Endothelial cell of umbilical vein (primary cell): ENCODE results near the gene AGAP2.

Experiments used
- EZH2 ChIP-seq: IDR thresholded peaks from 2 replicates; pipeline ENCODE4 v1.6.1; 2012; ENCODE audit warnings: borderline replicate concordance, low read depth, mild to moderate bottlenecking, moderate library complexity, low read length, inconsistent platforms; ENCODE audit not compliant: severe bottlenecking
- FOS ChIP-seq: IDR thresholded peaks from 2 replicates; pipeline ENCODE4 v1.6.1; 2011; ENCODE audit warnings: mild to moderate bottlenecking, low read length, moderate library complexity, borderline replicate concordance; ENCODE audit not compliant: insufficient read depth
- GATA2 ChIP-seq: IDR thresholded peaks from 2 replicates; pipeline ENCODE4 v1.7.0; 2011; ENCODE audit warnings: low read depth, mild to moderate bottlenecking, moderate library complexity, mixed read lengths, low read length; ENCODE audit not compliant: insufficient read length, insufficient read depth
- JUN ChIP-seq: IDR thresholded peaks from 2 replicates; pipeline ENCODE4 v1.6.1; 2011; ENCODE audit warnings: borderline replicate concordance, low read depth; ENCODE audit not compliant: insufficient read length, insufficient read depth
- MYC ChIP-seq: IDR thresholded peaks from one replicate; pipeline ENCODE4 v1.6.1; 2011; ENCODE audit warnings: mild to moderate bottlenecking, low read depth, low read length
- POLR2A ChIP-seq: IDR thresholded peaks from 2 replicates; pipeline ENCODE4 v1.6.1; 2012; ENCODE audit warnings: low read depth, mild to moderate bottlenecking, control low read depth, low read length
- POLR2AphosphoS5 ChIP-seq: IDR thresholded peaks from 2 replicates; pipeline ENCODE4 v1.6.1; 2012; ENCODE audit warnings: low read depth, mild to moderate bottlenecking, control low read depth, low read length, moderate library complexity; ENCODE audit not compliant: insufficient read depth
- TF ChIP-seq, protein P1 (sequence below), 2 donors: IDR thresholded peaks; 1 replicate in 1 of 2; 2 replicates in 1 of 2; pipeline ENCODE4 v1.5.1; 2011; ENCODE audit warnings: low read length in 2 of 2, mild to moderate bottlenecking in 2 of 2, moderate library complexity in 2 of 2, control low read depth in 1 of 2, inconsistent platforms in 1 of 2, low read depth in 1 of 2; ENCODE audit not compliant: insufficient read depth in 1 of 2; ENCODE audit errors: extremely low read depth in 1 of 2
- TF ChIP-seq, protein P2 (sequence below): IDR thresholded peaks from 2 replicates; pipeline ENCODE4 v1.6.1; 2011; ENCODE audit not compliant: insufficient read depth, insufficient read length

DNA sequence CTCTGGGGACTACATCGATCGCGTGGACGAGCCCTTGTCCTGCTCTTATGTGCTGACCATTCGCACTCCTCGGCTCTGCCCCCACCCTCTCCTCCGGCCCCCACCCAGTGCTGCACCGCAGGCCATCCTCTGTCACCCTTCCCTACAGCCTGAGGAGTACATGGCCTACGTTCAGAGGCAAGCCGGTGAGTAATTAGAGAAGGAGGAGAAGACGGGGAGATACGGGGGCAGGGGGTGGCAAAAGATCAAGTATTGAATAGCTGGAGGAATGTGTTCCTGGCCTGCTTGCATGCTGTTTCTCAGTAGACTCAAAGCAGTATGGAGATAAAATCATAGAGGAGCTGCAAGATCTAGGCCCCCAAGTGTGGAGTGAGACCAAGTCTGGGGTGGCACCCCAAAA, 22.8 kb downstream of the AGAP2 start:
- TF ChIP-seq, protein P1, sequence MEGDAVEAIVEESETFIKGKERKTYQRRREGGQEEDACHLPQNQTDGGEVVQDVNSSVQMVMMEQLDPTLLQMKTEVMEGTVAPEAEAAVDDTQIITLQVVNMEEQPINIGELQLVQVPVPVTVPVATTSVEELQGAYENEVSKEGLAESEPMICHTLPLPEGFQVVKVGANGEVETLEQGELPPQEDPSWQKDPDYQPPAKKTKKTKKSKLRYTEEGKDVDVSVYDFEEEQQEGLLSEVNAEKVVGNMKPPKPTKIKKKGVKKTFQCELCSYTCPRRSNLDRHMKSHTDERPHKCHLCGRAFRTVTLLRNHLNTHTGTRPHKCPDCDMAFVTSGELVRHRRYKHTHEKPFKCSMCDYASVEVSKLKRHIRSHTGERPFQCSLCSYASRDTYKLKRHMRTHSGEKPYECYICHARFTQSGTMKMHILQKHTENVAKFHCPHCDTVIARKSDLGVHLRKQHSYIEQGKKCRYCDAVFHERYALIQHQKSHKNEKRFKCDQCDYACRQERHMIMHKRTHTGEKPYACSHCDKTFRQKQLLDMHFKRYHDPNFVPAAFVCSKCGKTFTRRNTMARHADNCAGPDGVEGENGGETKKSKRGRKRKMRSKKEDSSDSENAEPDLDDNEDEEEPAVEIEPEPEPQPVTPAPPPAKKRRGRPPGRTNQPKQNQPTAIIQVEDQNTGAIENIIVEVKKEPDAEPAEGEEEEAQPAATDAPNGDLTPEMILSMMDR (IDR thresholded peaks at IDR 0.05; ENCODE audit: extremely low read depth in 1 of 2, insufficient read depth in 1 of 2, low read depth in 1 of 2, low read length in 2 of 2), result no peak
- TF ChIP-seq POLR2AphosphoS5 (no peak), MYC (no peak), GATA2 (no peak), POLR2A (no peak), FOS (no peak), EZH2 (no peak), JUN (no peak)
- TF ChIP-seq, protein P2, sequence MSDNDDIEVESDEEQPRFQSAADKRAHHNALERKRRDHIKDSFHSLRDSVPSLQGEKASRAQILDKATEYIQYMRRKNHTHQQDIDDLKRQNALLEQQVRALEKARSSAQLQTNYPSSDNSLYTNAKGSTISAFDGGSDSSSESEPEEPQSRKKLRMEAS, result no peak
